ENCODE data around the gene RPL41.
A peak's percentile ranks its signal among the peaks of the same experiment; 100 is the strongest.
"Not testable (repeated sequence)": the region's sequence is repeated elsewhere in the genome, so short reads cannot be mapped to it uniquely, and the experiment has no call there.

Gene RPL41

GRCh38 chr12:56145217-56145616, 28.8 kb downstream of the RPL41 start:
- intact Hi-C loops (cut with micrococcal nuclease), result no loop called here
- Mint-ChIP-seq H3K27ac (no peak overlapping the region), H3K9me3 (no peaks in the 10 kb centered on the region), H3K4me3 (no peak overlapping the region), H3K27me3 (no peaks in the 10 kb centered on the region), H3K36me3 (ENCODE audit: low read depth) (peaks cover 64% of the 10 kb centered on the region), H3K4me1 (ENCODE audit: low read depth) (peaks cover 51% of the 10 kb centered on the region)

GRCh38 chr12:56146492-56147460, 30.3 kb downstream of the RPL41 start:
- Mint-ChIP-seq H3K27me3 (no peaks in the 10 kb centered on the region), H3K36me3 (ENCODE audit: low read depth) (peaks cover 52% of the 10 kb centered on the region), H3K4me1 (ENCODE audit: low read depth) (peaks cover 50% of the 10 kb centered on the region), H3K9me3 (no peaks in the 10 kb centered on the region), H3K27ac (no peak overlapping the region), H3K4me3 (no peak overlapping the region)
- intact Hi-C loops (cut with micrococcal nuclease), result no loop called here

GRCh38 chr12:56150563-56150962, 34.1 kb downstream of the RPL41 start:
- intact Hi-C loops (cut with micrococcal nuclease), result no loop called here
- peak overlapping the region; percentile 94 for H3K27ac Mint-ChIP-seq
- H3K4me1 Mint-ChIP-seq (ENCODE audit: low read depth), result peaks cover 52% of the 10 kb centered on the region
- H3K27me3 Mint-ChIP-seq, result no peaks in the 10 kb centered on the region
- H3K36me3 Mint-ChIP-seq (ENCODE audit: low read depth), result peaks cover 27% of the 10 kb centered on the region
- no peaks in the 10 kb centered on the region for H3K9me3 Mint-ChIP-seq
- H3K4me3 Mint-ChIP-seq, result no peak overlapping the region

- Mint-ChIP-seq H3K4me3 (peak overlapping the region; percentile 88), H3K4me1 (ENCODE audit: low read depth) (peaks cover 51% of the 10 kb centered on the region), H3K27ac (peak overlapping the region; percentile 94), H3K27me3 (no peaks in the 10 kb centered on the region), H3K9me3 (no peaks in the 10 kb centered on the region), H3K36me3 (ENCODE audit: low read depth) (peaks cover 28% of the 10 kb centered on the region)
- intact Hi-C loops (cut with micrococcal nuclease), result no loop called here
Measured at GRCh38 chr12:56151672-56152131, 35.3 kb downstream of the RPL41 start.

GRCh38 chr12:56152132-56152755, 35.8 kb downstream of the RPL41 start, which contains the start of gene MYL6B:
Gene MYL6B (plus strand): TSS chr12:56152587. CDS start chr12:56153919, 1,332 bp downstream.
- Mint-ChIP-seq H3K27ac (peak within 1 kb of the TSS; percentile 94), H3K4me1 (ENCODE audit: low read depth) (peaks cover 51% of the 10 kb centered on the region), H3K27me3 (no peaks in the 10 kb centered on the region), H3K9me3 (no peaks in the 10 kb centered on the region), H3K4me3 (peak within 1 kb of the TSS; percentile 88), H3K36me3 (ENCODE audit: low read depth) (peaks cover 28% of the 10 kb centered on the region)
- intact Hi-C loops (cut with micrococcal nuclease), result no loop called here

- Mint-ChIP-seq H3K9me3 (no peaks in the 10 kb centered on the region), H3K4me3 (peak overlapping the region; percentile 88), H3K27me3 (no peaks in the 10 kb centered on the region), H3K4me1 (ENCODE audit: low read depth) (peaks cover 57% of the 10 kb centered on the region), H3K27ac (peak overlapping the region; percentile 94), H3K36me3 (ENCODE audit: low read depth) (peaks cover 36% of the 10 kb centered on the region)
- intact Hi-C loops (cut with micrococcal nuclease), result no loop called here
Measured at GRCh38 chr12:56152756-56153677, 36.6 kb downstream of the RPL41 start.

GRCh38 chr12:56153678-56154065, 37.2 kb downstream of the RPL41 start:
- H3K4me1 Mint-ChIP-seq (ENCODE audit: low read depth), result peaks cover 57% of the 10 kb centered on the region
- no peaks in the 10 kb centered on the region for H3K9me3 Mint-ChIP-seq
- peaks cover 42% of the 10 kb centered on the region for H3K36me3 Mint-ChIP-seq (ENCODE audit: low read depth)
- H3K4me3 Mint-ChIP-seq, result no peak overlapping the region
- H3K27me3 Mint-ChIP-seq, result no peaks in the 10 kb centered on the region
- peak overlapping the region; percentile 94 for H3K27ac Mint-ChIP-seq
- intact Hi-C loops (cut with micrococcal nuclease), result no loop called here

- H3K9me3 Mint-ChIP-seq, result no peaks in the 10 kb centered on the region
- H3K27ac Mint-ChIP-seq, result peak overlapping the region; percentile 94
- peaks cover 49% of the 10 kb centered on the region for H3K36me3 Mint-ChIP-seq (ENCODE audit: low read depth)
- no peak overlapping the region for H3K4me3 Mint-ChIP-seq
- H3K4me1 Mint-ChIP-seq (ENCODE audit: low read depth), result peaks cover 64% of the 10 kb centered on the region
- intact Hi-C loops (cut with micrococcal nuclease), result no loop called here
- H3K27me3 Mint-ChIP-seq, result no peaks in the 10 kb centered on the region
Measured at GRCh38 chr12:56154246-56154771, 37.9 kb downstream of the RPL41 start.

- H3K36me3 Mint-ChIP-seq (ENCODE audit: low read depth), result peaks cover 49% of the 10 kb centered on the region
- peaks cover 69% of the 10 kb centered on the region for H3K4me1 Mint-ChIP-seq (ENCODE audit: low read depth)
- no peak overlapping the region for H3K4me3 Mint-ChIP-seq
- intact Hi-C loops (cut with micrococcal nuclease), result no loop called here
- H3K9me3 Mint-ChIP-seq, result no peaks in the 10 kb centered on the region
- no peaks in the 10 kb centered on the region for H3K27me3 Mint-ChIP-seq
- H3K27ac Mint-ChIP-seq, result peak overlapping the region; percentile 94
Measured at GRCh38 chr12:56154818-56155217, 38.4 kb downstream of the RPL41 start.

GRCh38 chr12:56155256-56155845, 38.9 kb downstream of the RPL41 start:
- peaks cover 69% of the 10 kb centered on the region for H3K4me1 Mint-ChIP-seq (ENCODE audit: low read depth)
- intact Hi-C loops (cut with micrococcal nuclease), result no loop called here
- H3K27me3 Mint-ChIP-seq, result no peaks in the 10 kb centered on the region
- H3K36me3 Mint-ChIP-seq (ENCODE audit: low read depth), result peaks cover 50% of the 10 kb centered on the region
- H3K9me3 Mint-ChIP-seq, result no peaks in the 10 kb centered on the region
- peak overlapping the region; percentile 10 for H3K27ac Mint-ChIP-seq
- no peak overlapping the region for H3K4me3 Mint-ChIP-seq

GRCh38 chr12:56156464-56157200, 40.2 kb downstream of the RPL41 start:
- peaks cover 61% of the 10 kb centered on the region for H3K36me3 Mint-ChIP-seq (ENCODE audit: low read depth)
- H3K27me3 Mint-ChIP-seq; H3K9me3 Mint-ChIP-seq; intact Hi-C loops (cut with micrococcal nuclease): not testable (repeated sequence)
- H3K27ac Mint-ChIP-seq, result peak overlapping the region; percentile 98
- peak overlapping the region; percentile 93 for H3K4me3 Mint-ChIP-seq
- peaks cover 71% of the 10 kb centered on the region for H3K4me1 Mint-ChIP-seq (ENCODE audit: low read depth)

- Mint-ChIP-seq H3K9me3 (no peaks in the 10 kb centered on the region), H3K27ac (peak overlapping the region; percentile 98), H3K4me3 (peak overlapping the region; percentile 93), H3K4me1 (ENCODE audit: low read depth) (peaks cover 68% of the 10 kb centered on the region), H3K36me3 (ENCODE audit: low read depth) (peaks cover 61% of the 10 kb centered on the region), H3K27me3 (no peaks in the 10 kb centered on the region)
- intact Hi-C loops (cut with micrococcal nuclease), result loop anchor here (1.0 to 2.0 kb wide), 3 partner anchors 29 to 39 kb away; partner anchors contain the start of genes ESYT1, SMARCC2 and ZC3H10
Measured at GRCh38 chr12:56157201-56158028, 41.0 kb downstream of the RPL41 start.

Measured in dendritic cell treated with granulocyte-macrophage colony-stimulating factor and Interleukin-4, amounts not matched to agents 40 ng/mL and 50 ng/mL, for 4 days (primary cell).